Measurements from ENCODE around the gene CORO6. TPM values are rescaled to one million over a fixed set of nuclear protein-coding genes. Genes with fewer than 3 reads are reported as not detected.

The CORO6 gene
- total and polyA plus RNA-seq, 3 donors from 2014 or later, result 6.3 to 15.5 (median 11.7) TPM

DNA sequence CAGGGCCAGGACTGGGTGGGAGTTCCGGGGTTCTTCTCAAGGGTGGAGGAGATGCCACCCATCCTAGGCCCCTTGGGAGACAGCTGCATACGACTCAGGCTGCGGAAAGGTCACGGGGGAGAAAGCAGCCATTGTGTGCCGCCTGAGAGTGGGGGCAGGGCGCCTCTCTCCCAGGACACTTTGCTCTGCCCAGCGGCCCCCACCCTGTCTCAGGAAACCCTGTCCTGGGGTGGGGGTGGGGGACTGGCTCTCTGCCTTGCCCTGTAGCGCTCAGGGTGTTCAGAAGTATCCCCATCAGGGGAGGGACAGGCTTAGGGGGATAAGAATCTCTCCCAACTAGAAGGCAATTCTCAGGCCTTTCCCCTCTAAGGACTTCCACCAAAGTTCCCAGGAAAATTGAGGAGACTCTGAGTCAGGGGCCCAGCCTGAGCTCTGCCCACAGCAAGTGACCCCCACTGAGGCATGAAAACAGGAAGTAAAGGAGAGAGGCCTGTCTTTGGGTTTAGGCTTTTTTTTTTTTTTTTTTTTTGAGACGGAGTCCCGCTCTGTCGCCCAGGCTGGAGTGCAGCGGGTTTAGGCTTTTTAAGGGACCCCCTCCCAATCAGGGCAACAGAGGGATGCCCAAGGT, 38.1 kb downstream of the CORO6 start:
- intact Hi-C loops (cut with DNase I; ENCODE audit: low total_unique reads), result no loop called here
- Histone ChIP-seq H3K27ac (no peak overlapping the region), H3K9me3 (no peaks in the 10 kb centered on the region), H3K4me3 (no peak overlapping the region), H3K36me3 (ENCODE audit: low read depth, missing control alignments) (no peaks in the 10 kb centered on the region), H3K27me3 (no peaks in the 10 kb centered on the region), H3K4me1 (peaks cover 17% of the 10 kb centered on the region)
- WGBS, 2 donors, result 79 to 81% methylated on average over 3 to 12 of the region's 12 CpGs
- DNase-seq, result no peak
- TF ChIP-seq POLR2A (IDR thresholded peaks at IDR 0.05), result no peak
- TF ChIP-seq, protein P1, sequence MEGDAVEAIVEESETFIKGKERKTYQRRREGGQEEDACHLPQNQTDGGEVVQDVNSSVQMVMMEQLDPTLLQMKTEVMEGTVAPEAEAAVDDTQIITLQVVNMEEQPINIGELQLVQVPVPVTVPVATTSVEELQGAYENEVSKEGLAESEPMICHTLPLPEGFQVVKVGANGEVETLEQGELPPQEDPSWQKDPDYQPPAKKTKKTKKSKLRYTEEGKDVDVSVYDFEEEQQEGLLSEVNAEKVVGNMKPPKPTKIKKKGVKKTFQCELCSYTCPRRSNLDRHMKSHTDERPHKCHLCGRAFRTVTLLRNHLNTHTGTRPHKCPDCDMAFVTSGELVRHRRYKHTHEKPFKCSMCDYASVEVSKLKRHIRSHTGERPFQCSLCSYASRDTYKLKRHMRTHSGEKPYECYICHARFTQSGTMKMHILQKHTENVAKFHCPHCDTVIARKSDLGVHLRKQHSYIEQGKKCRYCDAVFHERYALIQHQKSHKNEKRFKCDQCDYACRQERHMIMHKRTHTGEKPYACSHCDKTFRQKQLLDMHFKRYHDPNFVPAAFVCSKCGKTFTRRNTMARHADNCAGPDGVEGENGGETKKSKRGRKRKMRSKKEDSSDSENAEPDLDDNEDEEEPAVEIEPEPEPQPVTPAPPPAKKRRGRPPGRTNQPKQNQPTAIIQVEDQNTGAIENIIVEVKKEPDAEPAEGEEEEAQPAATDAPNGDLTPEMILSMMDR (IDR thresholded peaks at IDR 0.05), result no peak

DNA sequence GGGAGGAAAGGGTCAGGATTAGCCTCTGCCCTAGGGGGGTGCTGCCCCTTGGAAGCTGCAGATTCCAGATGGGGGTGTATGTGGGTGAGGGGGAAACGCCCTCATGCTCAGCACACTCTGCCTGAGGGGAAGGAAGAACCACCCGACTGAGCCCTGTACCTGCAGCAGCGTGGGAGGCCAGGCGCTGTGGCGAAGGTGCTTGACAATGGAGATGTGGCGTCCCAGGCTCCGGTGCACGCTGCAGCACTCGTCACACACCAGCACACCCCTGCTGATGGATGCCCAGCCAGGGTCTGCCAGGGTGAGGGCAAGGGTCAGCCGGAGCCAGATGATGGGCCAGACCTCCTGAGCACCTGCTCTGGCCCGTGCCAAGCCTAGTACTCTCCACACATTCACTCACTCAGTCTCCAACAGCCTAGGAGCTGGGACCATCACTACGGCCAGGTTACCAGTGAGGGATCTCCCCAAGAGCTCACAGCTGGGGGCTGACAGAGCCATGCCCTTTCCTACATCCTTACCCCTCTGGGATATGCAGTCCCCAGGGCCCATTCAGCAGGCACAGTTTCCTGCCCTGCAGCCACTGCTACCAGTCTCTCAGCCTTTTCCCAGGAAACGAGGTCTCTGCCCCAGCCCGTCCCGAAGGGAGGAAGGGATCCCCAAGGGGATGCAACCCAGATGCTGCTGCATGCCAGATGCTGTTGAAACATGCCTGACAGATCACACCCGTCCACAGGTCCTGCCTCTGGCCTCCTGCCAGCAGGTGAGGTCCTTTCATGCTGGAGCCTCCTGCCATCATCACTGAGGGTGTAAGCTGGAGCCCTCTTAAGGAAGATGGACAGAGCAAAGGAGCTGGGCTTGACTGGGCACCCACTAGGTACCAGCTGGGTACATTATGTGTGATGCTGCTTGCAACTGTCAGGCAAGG, 39.1 kb downstream of the CORO6 start:
- WGBS, 2 donors, result 85 to 93% methylated on average over 8 to 16 of the region's 16 CpGs
- TF ChIP-seq POLR2A (IDR thresholded peaks at IDR 0.05), result no peak
- TF ChIP-seq, protein P1 (IDR thresholded peaks at IDR 0.05), result no peak
- H3K9me3 ChIP-seq, result no peaks in the 10 kb centered on the region
- no peaks in the 10 kb centered on the region for H3K27me3 ChIP-seq
- peaks cover 17% of the 10 kb centered on the region for H3K4me1 ChIP-seq
- DNase-seq, result no peak
- H3K27ac ChIP-seq, result no peak overlapping the region
- no peak overlapping the region for H3K4me3 ChIP-seq
- H3K36me3 ChIP-seq (ENCODE audit: low read depth, missing control alignments), result no peaks in the 10 kb centered on the region
- intact Hi-C loops (cut with DNase I; ENCODE audit: low total_unique reads), result no loop called here

DNA sequence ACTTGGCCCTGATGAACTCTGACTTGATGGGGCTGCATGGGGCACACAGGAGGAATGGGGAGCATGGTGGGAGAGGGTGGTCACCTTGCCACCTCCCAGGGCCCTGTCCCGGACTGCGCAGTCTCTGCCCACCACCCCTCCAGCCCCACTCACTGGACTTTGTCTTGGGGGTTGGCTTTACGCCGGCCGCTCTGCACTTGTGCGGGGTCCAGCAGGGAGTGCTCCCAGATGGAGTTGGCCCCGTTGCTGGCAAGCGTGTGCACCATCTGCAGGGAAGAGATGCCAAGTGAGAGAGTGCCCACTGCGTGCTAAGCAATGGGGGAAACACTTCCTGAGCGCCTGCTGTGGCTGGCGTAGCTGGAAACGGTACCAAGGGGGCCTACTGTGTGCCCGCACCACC, 39.9 kb downstream of the CORO6 start:
- H3K4me1 ChIP-seq, result peaks cover 12% of the 10 kb centered on the region
- no peaks in the 10 kb centered on the region for H3K27me3 ChIP-seq
- DNase-seq, result no peak
- TF ChIP-seq POLR2A (IDR thresholded peaks at IDR 0.05), result no peak
- TF ChIP-seq, protein P1 (IDR thresholded peaks at IDR 0.05), result no peak
- H3K27ac ChIP-seq, result no peak overlapping the region
- H3K36me3 ChIP-seq (ENCODE audit: low read depth, missing control alignments), result no peaks in the 10 kb centered on the region
- WGBS, 2 donors, result 94 to 95% methylated on average over 11 to 13 of the region's 13 CpGs
- intact Hi-C loops (cut with DNase I; ENCODE audit: low total_unique reads), result no loop called here
- no peak overlapping the region for H3K4me3 ChIP-seq
- H3K9me3 ChIP-seq, result no peaks in the 10 kb centered on the region

DNA sequence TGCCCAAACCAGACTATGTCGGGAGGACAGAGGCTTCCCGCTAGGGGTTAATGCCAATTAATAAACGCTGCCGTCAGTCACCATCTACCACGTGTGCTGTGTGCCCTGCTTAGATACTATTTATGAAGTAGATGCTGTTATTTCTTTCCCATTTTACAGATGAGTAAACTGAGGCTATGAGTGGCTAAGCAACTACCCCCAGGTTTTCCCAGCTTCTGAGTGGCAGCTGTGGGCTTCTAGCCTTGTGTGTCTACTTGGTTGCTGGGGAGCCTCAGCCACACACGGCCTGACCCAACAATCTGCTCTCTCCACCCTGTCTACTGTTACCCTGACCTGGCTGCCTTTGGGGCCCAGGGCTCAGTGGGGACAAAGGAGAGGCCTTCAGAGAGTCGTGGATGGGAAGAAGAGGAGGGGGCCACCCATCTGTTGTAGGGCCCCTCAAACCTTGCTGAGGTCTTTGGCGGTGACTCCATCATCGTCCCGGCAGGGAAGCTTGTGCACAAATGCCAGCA, 40.4 kb downstream of the CORO6 start:
- no peak for TF ChIP-seq POLR2A (IDR thresholded peaks at IDR 0.05)
- Histone ChIP-seq H3K4me1 (peaks cover 7% of the 10 kb centered on the region), H3K27me3 (no peaks in the 10 kb centered on the region), H3K27ac (no peak overlapping the region), H3K9me3 (no peaks in the 10 kb centered on the region), H3K36me3 (ENCODE audit: low read depth, missing control alignments) (no peaks in the 10 kb centered on the region), H3K4me3 (no peak overlapping the region)
- WGBS, 2 donors, result 77 to 91% methylated on average over 10 of the region's 10 CpGs
- intact Hi-C loops (cut with DNase I; ENCODE audit: low total_unique reads), result no loop called here
- no peak for DNase-seq

DNA sequence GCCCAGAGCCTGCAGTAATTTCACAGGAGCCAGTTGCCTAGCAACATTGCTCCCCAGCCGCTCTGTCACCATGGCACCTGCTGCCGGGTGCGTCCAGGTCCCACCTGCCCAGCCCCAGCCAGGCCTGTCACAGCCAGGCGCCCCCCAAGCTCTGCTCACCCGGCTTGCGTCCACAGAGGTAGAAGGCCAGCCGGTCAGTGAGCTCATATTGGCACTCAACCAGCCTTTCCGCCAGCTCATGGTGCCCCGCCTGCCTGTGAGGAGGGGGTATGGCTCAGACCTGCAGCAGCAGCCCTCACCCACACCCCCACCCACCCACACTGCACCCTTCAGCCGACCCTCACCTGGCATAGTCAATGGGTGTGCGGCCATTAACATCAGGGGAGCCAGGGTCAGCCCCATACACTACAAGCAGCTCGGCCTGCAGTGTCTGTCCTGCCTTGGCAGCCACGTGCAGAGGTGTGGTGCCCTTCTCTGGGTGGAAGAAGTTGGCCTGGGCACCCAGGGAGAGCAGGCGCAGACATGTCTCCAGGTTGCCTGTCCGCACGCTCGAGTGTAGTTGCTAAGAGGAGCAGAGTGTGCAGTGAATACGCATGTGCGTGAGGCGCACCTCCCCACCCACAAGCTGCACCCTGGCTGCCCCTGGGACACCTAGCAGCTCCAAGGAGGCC, 41.0 kb downstream of the CORO6 start:
- Histone ChIP-seq H3K27me3 (no peaks in the 10 kb centered on the region), H3K27ac (no peak overlapping the region), H3K4me1 (peaks cover 1% of the 10 kb centered on the region), H3K36me3 (ENCODE audit: low read depth, missing control alignments) (no peaks in the 10 kb centered on the region), H3K4me3 (no peak overlapping the region), H3K9me3 (no peaks in the 10 kb centered on the region)
- no peak for DNase-seq
- 89 to 92% methylated on average over 5 to 20 of the region's 20 CpGs for WGBS, 2 donors
- TF ChIP-seq POLR2A (IDR thresholded peaks at IDR 0.05), result no peak
- TF ChIP-seq, protein P1 (IDR thresholded peaks at IDR 0.05), result no peak
- intact Hi-C loops (cut with DNase I; ENCODE audit: low total_unique reads), result no loop called here
